GM12872 (cell line): ENCODE data around the gene ZNF678.

Experiments
- CTCF ChIP-seq: IDR thresholded peaks from 3 replicates; pipeline ENCODE4 v1.5.1; 2011; ENCODE audit warnings: low read depth, mild to moderate bottlenecking, low read length, moderate library complexity; ENCODE audit not compliant: insufficient read depth

The ZNF678 gene

GRCh38 chr1:227558732-227559262, 4.6 kb upstream of the ZNF678 start:
- TF ChIP-seq CTCF, result no peak

- TF ChIP-seq CTCF, result no peak
Measured at GRCh38 chr1:227559499-227559898, 3.9 kb upstream of the ZNF678 start.

GRCh38 chr1:227559926-227560325, 3.4 kb upstream of the ZNF678 start:
- TF ChIP-seq CTCF, result no peak

GRCh38 chr1:227560393-227561173, 2.8 kb upstream of the ZNF678 start:
- TF ChIP-seq CTCF, result no peak

GRCh38 chr1:227561241-227561907, 2.0 kb upstream of the ZNF678 start:
- TF ChIP-seq CTCF, result no peak

- TF ChIP-seq CTCF, result no peak
Measured at GRCh38 chr1:227562037-227562436, 1.3 kb upstream of the ZNF678 start.

GRCh38 chr1:227562933-227563323, 428 bp upstream of the ZNF678 start:
- TF ChIP-seq CTCF, result no peak
